Omental fat pad (tissue), 4 donors: Measurements from ENCODE around the gene TRPM3. TPM values are rescaled to one million over a fixed set of nuclear protein-coding genes. Genes with fewer than 3 reads are reported as not detected.

Source experiments
- ATAC-seq: fragments of 150-250 bp; one replicate; pipeline ENCODE4 v1.9.1; 2016; ENCODE audit warnings: mild to moderate bottlenecking, moderate library complexity; ENCODE audit not compliant: low FRiP score
- DNase-seq: peaks from one replicate; pipeline ENCODE4 v3.0.0-alpha.2; 2019; ENCODE audit warnings: low spot score
- CTCF ChIP-seq, 3 donors: fragments of 450-650 bp; IDR thresholded peaks; one replicate each; pipeline ENCODE4 v1.5.1; 2016 to 2017; ENCODE audit warnings: antibody characterized with exemption in 3 of 3, mild to moderate bottlenecking in 3 of 3, moderate library complexity in 2 of 3
- total RNA-seq, 4 donors: library from RNA; depleted of rRNA; stranded (reverse); fragments of >200 nt; gene quantifications; one replicate each; pipeline ENCODE4 v1.1.0, GENCODE V29; 2016

The TRPM3 gene
- total RNA-seq, 4 donors from 2014 or later: 0.60 to 9.3 (median 1.5) TPM

- DNase-seq (no peak), ATAC-seq (no peak)
- no peak for TF ChIP-seq CTCF (IDR thresholded peaks at IDR 0.05)
Observed at GRCh38 chr9:71079451-71079850, 42.0 kb downstream of the TRPM3 start.

GRCh38 chr9:71076096-71076495 lies 45.3 kb downstream of the TRPM3 start:
- TF ChIP-seq CTCF (IDR thresholded peaks at IDR 0.05): no peak
- DNase-seq (no peak), ATAC-seq (no peak)

GRCh38 chr9:71073494-71073893 lies 47.9 kb downstream of the TRPM3 start:
- ATAC-seq (no peak), DNase-seq (no peak)
- TF ChIP-seq CTCF (IDR thresholded peaks at IDR 0.05): no peak

GRCh38 chr9:71072587-71072986 lies 48.8 kb downstream of the TRPM3 start:
- no peak for ATAC-seq
- no peak for TF ChIP-seq CTCF (IDR thresholded peaks at IDR 0.05)
- no peak for DNase-seq

- no peak for TF ChIP-seq CTCF (IDR thresholded peaks at IDR 0.05)
- ATAC-seq (no peak), DNase-seq (no peak)
Observed at GRCh38 chr9:71071633-71072032, 49.8 kb downstream of the TRPM3 start.

GRCh38 chr9:71058660-71059059 lies 62.8 kb downstream of the TRPM3 start:
- DNase-seq (no peak), ATAC-seq (no peak)
- no peak for TF ChIP-seq CTCF (IDR thresholded peaks at IDR 0.05)

GRCh38 chr9:71052287-71052686 lies 69.1 kb downstream of the TRPM3 start:
- TF ChIP-seq CTCF (IDR thresholded peaks at IDR 0.05): no peak
- ATAC-seq: no peak
- no peak for DNase-seq
